ENCODE results near the gene CTH. TPM values are rescaled to one million over a fixed set of nuclear protein-coding genes. Genes with fewer than 3 reads are reported as not detected.

Gene CTH
- polyA plus RNA-seq, 1 of the 3 experiments (the other 2 are of a cell fraction), result 3.9 TPM

GRCh38 chr1:70431317-70431716 lies 20.2 kb downstream of the CTH start:
- H3K9me2 ChIP-seq, result no peaks in the 10 kb centered on the region
- no peak overlapping the region for H2AFZ ChIP-seq (ENCODE audit: low read depth)
- no peaks in the 10 kb centered on the region for H4K20me1 ChIP-seq (ENCODE audit: insufficient read depth)
- H3K27ac ChIP-seq (ENCODE audit: low read depth in 2 of 2, low read length in 1 of 2), result no peak overlapping the region
- H3K4me3 ChIP-seq (ENCODE audit: low read depth in 2 of 2, low read length in 1 of 2), result no peak overlapping the region
- DNase-seq, result no peak
- TF ChIP-seq REST (IDR thresholded peaks at IDR 0.05; ENCODE audit: low read depth, low read length), result no peak
- no peak for TF ChIP-seq RFX5 (IDR thresholded peaks at IDR 0.05; ENCODE audit: low read length)
- TF ChIP-seq GATA2 (CRISPR knock-in tag; IDR thresholded peaks at IDR 0.05), result no peak
- TF ChIP-seq TEAD4 (IDR thresholded peaks at IDR 0.05; ENCODE audit: borderline replicate concordance, insufficient read depth), result no peak
- no peak for TF ChIP-seq ZBTB33 (IDR thresholded peaks at IDR 0.05; ENCODE audit: borderline replicate concordance, low read depth)
- TF ChIP-seq ELF1 (IDR thresholded peaks at IDR 0.05), result no peak
- no peak for TF ChIP-seq FOXJ3 (CRISPR knock-in tag; IDR thresholded peaks at IDR 0.05)
- no peak for TF ChIP-seq RCOR1 (IDR thresholded peaks at IDR 0.05; ENCODE audit: low read length)
- TF ChIP-seq SMC3 (IDR thresholded peaks at IDR 0.05; ENCODE audit: low read depth, low read length), result no peak
- TF ChIP-seq POLR2AphosphoS5 (IDR thresholded peaks at IDR 0.05; ENCODE audit: low read depth, low read length), result no peak
- TF ChIP-seq USF2 (IDR thresholded peaks at IDR 0.05; ENCODE audit: borderline replicate concordance, low read depth, low read length), result no peak
- TF ChIP-seq NFIC (IDR thresholded peaks at IDR 0.05; ENCODE audit: borderline replicate concordance), result no peak
- TF ChIP-seq IRF3 (IDR thresholded peaks at IDR 0.05; ENCODE audit: low read depth, low read length), result no peak
- no peak for TF ChIP-seq EZH2phosphoT487 (IDR thresholded peaks at IDR 0.05; ENCODE audit: borderline replicate concordance, low read depth)
- no peak for TF ChIP-seq MXI1 (IDR thresholded peaks at IDR 0.05; ENCODE audit: low read depth, low read length)
- no peak for TF ChIP-seq TAF1 (IDR thresholded peaks at IDR 0.05; ENCODE audit: borderline replicate concordance, low read depth, low read length)
- no peak for TF ChIP-seq USF1 (IDR thresholded peaks at IDR 0.05; ENCODE audit: borderline replicate concordance, low read depth)
- no peak for TF ChIP-seq NRF1 (IDR thresholded peaks at IDR 0.05; ENCODE audit: low read depth, low read length)
- no peak for TF ChIP-seq JUND (IDR thresholded peaks at IDR 0.05)
- no peak for TF ChIP-seq GABPA (IDR thresholded peaks at IDR 0.05; ENCODE audit: low read depth)
- ChIA-PET CTCF (no interaction called here), POLR2A (no interaction called here)
- H3K4me1 ChIP-seq (ENCODE audit: control insufficient read depth in 1 of 2, insufficient read depth in 2 of 2, low read depth in 1 of 2, low read length in 1 of 2), result peaks cover 1 to 13% of the 10 kb centered on the region in 2 experiments; a peak in 2 of 4 replicates
- H3K9me3 ChIP-seq, result no peaks in the 10 kb centered on the region
- no peaks in the 10 kb centered on the region for H3K27me3 ChIP-seq (ENCODE audit: insufficient read depth)
- no peaks in the 10 kb centered on the region for H3K79me2 ChIP-seq (ENCODE audit: insufficient read depth)
- H3K9ac ChIP-seq, result no peak overlapping the region
- H3F3A ChIP-seq (replicated peaks; ENCODE audit: insufficient read depth), result no peaks in the 10 kb centered on the region
- no peak overlapping the region for H3K4me2 ChIP-seq
- H3K36me3 ChIP-seq (replicated peaks in 1 of 2; ENCODE audit: control insufficient read depth in 1 of 2, insufficient read depth in 2 of 2, low read length in 1 of 2), result peaks cover 6 to 8% of the 10 kb centered on the region in 2 experiments
- WGBS (ENCODE audit: low lambda C conversion rate), result 93% methylated on average over 2 of the region's 2 CpGs

All from SK-N-SH (cell line).